PFSK-1 (cell line): ENCODE data around the gene IFTAP.

Source experiments
- FOXP2 ChIP-seq: optimal IDR thresholded peaks from 2 replicates; pipeline ENCODE3; 2011; ENCODE audit warnings: borderline replicate concordance, control low read depth, inconsistent platforms; ENCODE audit not compliant: insufficient read depth; ENCODE audit errors: extremely low read length, extremely low read depth
- POLR2AphosphoS5 ChIP-seq: IDR thresholded peaks from 2 replicates; pipeline ENCODE4 v1.6.1; 2012; ENCODE audit warnings: low read depth, mild to moderate bottlenecking, control low read depth, low read length, moderate library complexity
- SIN3A ChIP-seq: IDR thresholded peaks from 2 replicates; pipeline ENCODE4 v1.6.1; 2012; ENCODE audit warnings: mild to moderate bottlenecking, low read length, moderate library complexity, borderline replicate concordance; ENCODE audit not compliant: insufficient read depth
- TAF1 ChIP-seq: IDR thresholded peaks from 2 replicates; pipeline ENCODE4 v1.6.1; 2012; ENCODE audit warnings: low read length, control low read depth, borderline replicate concordance; ENCODE audit not compliant: insufficient read depth
- TF ChIP-seq, protein P1 (sequence below), 2 experiments: IDR thresholded peaks; 2 replicates each; pipeline versions ENCODE4 v1.6.1 to v1.8.0; 2011 to 2012; ENCODE audit warnings: low read depth in 2 of 2, low read length in 2 of 2, control low read depth in 1 of 2, inconsistent platforms in 1 of 2, mild to moderate bottlenecking in 1 of 2, moderate library complexity in 1 of 2; ENCODE audit not compliant: insufficient read depth in 1 of 2

DNA sequence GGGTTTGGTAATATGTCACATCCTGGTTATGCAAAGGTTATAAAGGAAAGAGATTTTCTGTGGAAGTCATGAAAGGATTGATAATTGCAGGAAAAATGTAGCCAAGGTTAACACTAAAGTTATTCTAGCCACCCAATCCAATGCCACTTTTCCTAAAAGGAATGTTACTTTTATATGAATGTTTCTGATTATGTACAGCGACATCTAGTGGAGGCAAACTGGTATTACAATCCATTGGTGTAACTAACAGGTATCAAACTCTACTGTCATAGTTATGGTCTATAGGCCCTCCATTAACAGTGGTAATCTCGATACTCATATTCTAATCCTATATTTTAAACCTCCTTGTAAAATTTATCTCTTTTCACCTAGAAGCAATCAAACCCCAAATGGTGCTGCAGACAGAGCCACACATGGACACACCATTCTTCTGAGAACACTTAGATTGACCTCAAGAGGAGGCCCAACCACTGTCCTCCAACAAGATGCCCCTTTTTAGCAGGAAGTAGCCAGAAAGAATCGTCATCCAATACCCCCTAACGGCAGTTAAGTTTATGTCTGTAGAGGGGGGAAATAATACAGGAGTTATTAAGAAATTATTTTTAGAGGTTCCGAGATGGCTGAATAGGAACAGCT is 78.6 kb downstream of the IFTAP start:
- TF ChIP-seq POLR2AphosphoS5 = no peak
- TF ChIP-seq, protein P1, sequence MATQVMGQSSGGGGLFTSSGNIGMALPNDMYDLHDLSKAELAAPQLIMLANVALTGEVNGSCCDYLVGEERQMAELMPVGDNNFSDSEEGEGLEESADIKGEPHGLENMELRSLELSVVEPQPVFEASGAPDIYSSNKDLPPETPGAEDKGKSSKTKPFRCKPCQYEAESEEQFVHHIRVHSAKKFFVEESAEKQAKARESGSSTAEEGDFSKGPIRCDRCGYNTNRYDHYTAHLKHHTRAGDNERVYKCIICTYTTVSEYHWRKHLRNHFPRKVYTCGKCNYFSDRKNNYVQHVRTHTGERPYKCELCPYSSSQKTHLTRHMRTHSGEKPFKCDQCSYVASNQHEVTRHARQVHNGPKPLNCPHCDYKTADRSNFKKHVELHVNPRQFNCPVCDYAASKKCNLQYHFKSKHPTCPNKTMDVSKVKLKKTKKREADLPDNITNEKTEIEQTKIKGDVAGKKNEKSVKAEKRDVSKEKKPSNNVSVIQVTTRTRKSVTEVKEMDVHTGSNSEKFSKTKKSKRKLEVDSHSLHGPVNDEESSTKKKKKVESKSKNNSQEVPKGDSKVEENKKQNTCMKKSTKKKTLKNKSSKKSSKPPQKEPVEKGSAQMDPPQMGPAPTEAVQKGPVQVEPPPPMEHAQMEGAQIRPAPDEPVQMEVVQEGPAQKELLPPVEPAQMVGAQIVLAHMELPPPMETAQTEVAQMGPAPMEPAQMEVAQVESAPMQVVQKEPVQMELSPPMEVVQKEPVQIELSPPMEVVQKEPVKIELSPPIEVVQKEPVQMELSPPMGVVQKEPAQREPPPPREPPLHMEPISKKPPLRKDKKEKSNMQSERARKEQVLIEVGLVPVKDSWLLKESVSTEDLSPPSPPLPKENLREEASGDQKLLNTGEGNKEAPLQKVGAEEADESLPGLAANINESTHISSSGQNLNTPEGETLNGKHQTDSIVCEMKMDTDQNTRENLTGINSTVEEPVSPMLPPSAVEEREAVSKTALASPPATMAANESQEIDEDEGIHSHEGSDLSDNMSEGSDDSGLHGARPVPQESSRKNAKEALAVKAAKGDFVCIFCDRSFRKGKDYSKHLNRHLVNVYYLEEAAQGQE (IDR thresholded peaks at IDR 0.05; ENCODE audit: insufficient read depth in 1 of 2, low read depth in 2 of 2, low read length in 2 of 2) = no peak
- TF ChIP-seq SIN3A = no peak
- TF ChIP-seq TAF1 = no peak
- TF ChIP-seq FOXP2 = no peak
